GM19035 (cell line): ENCODE results near the gene RAB33B.
"Not testable (repeated sequence)": the region's sequence is repeated elsewhere in the genome, so short reads cannot be mapped to it uniquely, and the experiment has no call there.

Experiments used
- ATAC-seq: cut with Tn5 transposase; IDR thresholded peaks from one replicate; pipeline ENCODE4 v1.9.1; 2021; ENCODE audit not compliant: unreplicated experiment

RAB33B gene

GRCh38 chr4:139461022-139461628 lies 7.2 kb downstream of the RAB33B start:
- no peak for ATAC-seq

GRCh38 chr4:139464512-139464911 lies 10.6 kb downstream of the RAB33B start:
- not testable (repeated sequence) for ATAC-seq

- no peak for ATAC-seq
Observed at GRCh38 chr4:139465922-139466321, 12.0 kb downstream of the RAB33B start.

GRCh38 chr4:139468756-139469155 lies 14.8 kb downstream of the RAB33B start:
- ATAC-seq: not testable (repeated sequence)

GRCh38 chr4:139469216-139469615 lies 15.3 kb downstream of the RAB33B start:
- no peak for ATAC-seq

GRCh38 chr4:139469869-139470268 lies 15.9 kb downstream of the RAB33B start:
- ATAC-seq: no peak

- ATAC-seq: no peak
Observed at GRCh38 chr4:139470295-139470694, 16.4 kb downstream of the RAB33B start.

- no peak for ATAC-seq
Observed at GRCh38 chr4:139470997-139471665, 17.2 kb downstream of the RAB33B start.

GRCh38 chr4:139472852-139473251 lies 18.9 kb downstream of the RAB33B start:
- no peak for ATAC-seq

GRCh38 chr4:139476363-139476762 lies 22.4 kb downstream of the RAB33B start:
- no peak for ATAC-seq

GRCh38 chr4:139481465-139481864 lies 27.5 kb downstream of the RAB33B start:
- no peak for ATAC-seq

GRCh38 chr4:139483000-139483399 lies 29.1 kb downstream of the RAB33B start:
- no peak for ATAC-seq

- ATAC-seq: no peak
Observed at GRCh38 chr4:139484783-139485311, 30.9 kb downstream of the RAB33B start.

GRCh38 chr4:139488442-139488841 lies 34.5 kb downstream of the RAB33B start:
- no peak for ATAC-seq

GRCh38 chr4:139489638-139490037 lies 35.7 kb downstream of the RAB33B start:
- ATAC-seq: no peak

GRCh38 chr4:139492429-139492828 lies 38.5 kb downstream of the RAB33B start:
- ATAC-seq: no peak

GRCh38 chr4:139493176-139493575 lies 39.3 kb downstream of the RAB33B start:
- ATAC-seq: no peak

GRCh38 chr4:139499186-139499585 lies 45.3 kb downstream of the RAB33B start:
- no peak for ATAC-seq

- no peak for ATAC-seq
Observed at GRCh38 chr4:139501117-139501516, 47.2 kb downstream of the RAB33B start.

- no peak for ATAC-seq
Observed at GRCh38 chr4:139501527-139501926, 47.6 kb downstream of the RAB33B start.

- no peak for ATAC-seq
Observed at GRCh38 chr4:139501927-139502899, 48.3 kb downstream of the RAB33B start.
